UCSD-AML1 (cell line): ENCODE measurements around the gene MTSS2.
A peak's percentile ranks its signal among the peaks of the same experiment; 100 is the strongest.

ENCODE experiments used
- DNase-seq: peaks from one replicate; lab custom pipeline; 2025; ENCODE audit not compliant: unreplicated experiment; lab: John Stamatoyannopoulos, UW

MTSS2 gene

GRCh38 chr16:70714581-70715054 lies 28.8 kb upstream of the MTSS2 start:
- peak; percentile 59 for DNase-seq

- no peak for DNase-seq
Measured at GRCh38 chr16:70713824-70714223, 28.0 kb upstream of the MTSS2 start.

- no peak for DNase-seq
Measured at GRCh38 chr16:70713342-70713741, 27.5 kb upstream of the MTSS2 start.

GRCh38 chr16:70712942-70713341 lies 27.1 kb upstream of the MTSS2 start:
- DNase-seq, result no peak

- no peak for DNase-seq
Measured at GRCh38 chr16:70712359-70712758, 26.5 kb upstream of the MTSS2 start.

- no peak for DNase-seq
Measured at GRCh38 chr16:70711211-70712031, 25.6 kb upstream of the MTSS2 start.

GRCh38 chr16:70710422-70711210 lies 24.8 kb upstream of the MTSS2 start:
- no peak for DNase-seq

GRCh38 chr16:70709942-70710341 lies 24.1 kb upstream of the MTSS2 start:
- peak; percentile 68 for DNase-seq

GRCh38 chr16:70709457-70709856 lies 23.6 kb upstream of the MTSS2 start:
- no peak for DNase-seq

GRCh38 chr16:70708366-70709246 lies 22.8 kb upstream of the MTSS2 start:
- no peak for DNase-seq

GRCh38 chr16:70706948-70707465 lies 21.2 kb upstream of the MTSS2 start:
- no peak for DNase-seq

GRCh38 chr16:70705056-70705455 lies 19.2 kb upstream of the MTSS2 start:
- no peak for DNase-seq

- no peak for DNase-seq
Measured at GRCh38 chr16:70704586-70704985, 18.7 kb upstream of the MTSS2 start.

- no peak for DNase-seq
Measured at GRCh38 chr16:70703835-70704381, 18.1 kb upstream of the MTSS2 start.

GRCh38 chr16:70703041-70703834 lies 17.4 kb upstream of the MTSS2 start:
- peak; percentile 23 for DNase-seq

GRCh38 chr16:70702624-70703023 lies 16.8 kb upstream of the MTSS2 start:
- no peak for DNase-seq

- DNase-seq, result no peak
Measured at GRCh38 chr16:70701998-70702397, 16.1 kb upstream of the MTSS2 start.

GRCh38 chr16:70701596-70701995 lies 15.7 kb upstream of the MTSS2 start:
- DNase-seq, result no peak

GRCh38 chr16:70701036-70701435 lies 15.2 kb upstream of the MTSS2 start:
- peak; percentile 21 for DNase-seq
